Stimulated activated CD8-positive, alpha-beta memory T cell treated with anti-CD3 and anti-CD28 coated beads, Interleukin-2, amount 100 ng/mL, for 48 hours (primary cell): ENCODE measurements around the gene VN1R2.
"Not testable (repeated sequence)": the region's sequence is repeated elsewhere in the genome, so short reads cannot be mapped to it uniquely, and the experiment has no call there.

ENCODE experiments used
- DNase-seq, 2 donors: peaks; one replicate each; pipeline ENCODE4 v3.0.0-alpha.2; 2020; ENCODE audit warnings: low read depth in 2 of 2

VN1R2 gene

GRCh38 chr19:53257715-53258342 lies at the start of gene VN1R2:
VN1R2 (plus strand) TSS chr19:53258292; CDS start chr19:53258376, 84 bp downstream.
- not testable (repeated sequence) for DNase-seq

DNA sequence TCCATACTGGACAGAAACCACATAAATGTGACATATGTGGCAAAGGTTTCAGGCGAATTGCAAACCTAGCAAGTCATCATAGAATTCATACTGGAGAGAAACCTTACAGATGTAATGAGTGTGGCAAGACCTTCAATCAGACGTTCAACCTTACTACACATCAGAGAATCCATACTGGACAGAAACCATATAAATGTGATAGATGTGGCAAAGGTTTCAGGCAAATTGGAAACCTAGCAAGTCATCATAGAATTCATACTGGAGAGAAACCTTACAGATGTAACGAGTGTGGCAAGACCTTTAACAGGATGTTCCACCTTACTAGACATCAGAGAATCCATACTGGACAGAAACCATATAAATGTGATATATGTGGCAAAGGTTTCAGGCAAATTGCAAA lies 46.5 kb upstream of the VN1R2 start:
- DNase-seq: not testable (repeated sequence)

DNA sequence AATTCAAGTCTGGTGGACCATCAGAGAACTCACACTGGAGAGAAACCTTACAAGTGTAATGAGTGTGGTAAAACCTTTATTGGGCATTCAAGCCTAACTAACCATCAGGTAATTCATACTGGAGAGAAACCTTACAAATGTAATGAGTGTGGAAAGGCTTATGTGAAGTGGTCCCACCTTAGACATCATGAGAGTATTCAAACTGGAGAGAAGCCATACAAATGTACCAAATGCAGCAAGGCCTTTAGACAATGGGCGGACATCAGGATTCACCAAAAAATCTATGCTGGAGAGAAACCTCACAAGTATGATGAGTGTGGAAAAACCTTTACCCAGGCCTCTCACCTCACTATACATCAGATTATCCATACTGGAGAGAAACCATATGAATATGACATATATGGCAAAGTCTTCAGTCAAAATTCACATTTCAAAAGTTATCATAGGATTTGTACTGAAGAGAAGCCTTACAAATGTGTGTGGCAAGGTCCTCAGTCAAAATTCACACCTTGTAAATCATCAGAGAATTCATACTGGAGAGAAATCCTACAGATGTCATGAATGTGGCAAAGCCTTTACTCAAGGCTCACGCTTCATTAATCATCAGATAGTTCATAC lies 45.3 kb upstream of the VN1R2 start:
- DNase-seq: no peak

DNA sequence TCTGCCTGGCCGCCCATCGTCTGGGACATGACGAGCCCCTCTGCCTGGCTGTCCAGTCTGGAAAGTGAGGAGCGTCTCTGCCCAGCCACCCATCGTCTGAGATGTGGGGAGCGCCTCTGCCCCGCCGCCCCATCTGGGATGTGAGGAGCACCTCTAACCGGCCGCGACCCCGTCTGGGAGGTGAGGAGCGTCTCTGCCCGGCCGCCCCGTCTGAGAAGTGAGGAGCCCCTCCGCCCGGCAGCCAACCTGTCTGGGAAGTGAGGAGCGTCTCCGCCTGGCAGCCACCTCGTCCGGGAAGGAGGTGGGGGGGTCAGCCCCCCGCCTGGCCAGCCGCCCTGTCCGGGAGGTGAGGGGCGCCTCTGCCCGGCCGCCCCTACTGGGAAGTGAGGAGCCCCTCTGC lies 35.4 kb upstream of the VN1R2 start:
- not testable (repeated sequence) for DNase-seq

GRCh38 chr19:53224606-53225005 lies 33.5 kb upstream of the VN1R2 start:
- no peak for DNase-seq

DNA sequence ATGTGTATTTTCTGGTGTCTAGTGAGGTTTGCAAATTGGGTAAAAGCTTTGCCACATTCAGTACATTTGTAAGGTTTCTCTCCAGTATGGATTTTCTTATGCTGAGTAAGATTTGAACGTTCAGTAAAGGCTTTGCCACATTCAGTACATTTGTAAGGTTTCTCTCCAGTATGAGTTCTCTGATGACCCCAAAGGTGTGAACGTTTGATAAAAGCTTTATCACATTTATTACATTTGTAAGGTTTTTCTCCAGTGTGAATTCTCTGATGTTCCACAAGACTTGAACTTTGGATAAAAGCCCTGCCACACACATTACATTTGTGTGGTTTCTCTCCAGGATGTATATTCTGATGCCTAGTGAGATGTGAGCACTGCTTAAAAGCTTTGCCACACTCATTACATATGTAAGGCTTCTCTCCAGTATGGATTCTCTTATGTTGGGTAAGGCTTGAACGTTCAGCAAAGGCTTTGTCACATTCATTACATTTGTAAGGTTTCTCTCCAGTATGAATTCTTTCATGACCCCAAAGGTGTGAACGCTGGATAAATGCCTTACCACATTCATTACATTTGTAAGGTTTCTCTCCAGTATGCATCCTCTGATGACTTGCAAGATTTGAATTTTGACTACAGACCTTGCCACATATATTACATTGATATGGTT lies 20.8 kb upstream of the VN1R2 start:
- DNase-seq: no peak

- DNase-seq: no peak
These were observed 11.6 kb upstream of the VN1R2 start for GRCh38 chr19:53246498-53246897.

GRCh38 chr19:53254411-53255341 lies 3.4 kb upstream of the VN1R2 start, which contains the start of gene ZNF677:
ZNF677 (minus strand) TSS chr19:53254873; CDS start chr19:53251550, 3,323 bp downstream.
- peak; percentile 69 to 70 for DNase-seq

DNA sequence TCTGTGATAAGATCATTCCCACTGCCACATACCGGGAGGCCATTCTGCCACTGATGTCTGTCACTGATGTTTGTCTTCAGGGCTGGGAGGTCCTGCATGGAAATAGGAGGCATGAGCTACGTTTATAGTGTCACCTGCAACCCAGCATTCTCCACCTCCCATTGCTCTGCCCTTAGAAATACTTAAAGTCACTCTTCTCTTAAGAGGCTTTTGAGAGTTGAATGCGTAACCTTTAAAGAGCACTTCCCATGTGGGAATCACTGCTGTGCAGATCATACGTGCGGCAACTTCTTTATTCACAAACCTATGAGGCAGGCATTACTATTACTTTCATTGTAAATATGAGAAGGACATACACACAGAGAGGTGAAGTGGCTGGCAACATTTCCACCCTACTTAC lies 9.5 kb downstream of the VN1R2 start, which contains the start of gene VN1R4:
Gene VN1R4 (minus strand): TSS at position 101 of the 400 bp plus-strand sequence. CDS start 58 bp downstream, at position 43.
- not testable (repeated sequence) for DNase-seq

DNA sequence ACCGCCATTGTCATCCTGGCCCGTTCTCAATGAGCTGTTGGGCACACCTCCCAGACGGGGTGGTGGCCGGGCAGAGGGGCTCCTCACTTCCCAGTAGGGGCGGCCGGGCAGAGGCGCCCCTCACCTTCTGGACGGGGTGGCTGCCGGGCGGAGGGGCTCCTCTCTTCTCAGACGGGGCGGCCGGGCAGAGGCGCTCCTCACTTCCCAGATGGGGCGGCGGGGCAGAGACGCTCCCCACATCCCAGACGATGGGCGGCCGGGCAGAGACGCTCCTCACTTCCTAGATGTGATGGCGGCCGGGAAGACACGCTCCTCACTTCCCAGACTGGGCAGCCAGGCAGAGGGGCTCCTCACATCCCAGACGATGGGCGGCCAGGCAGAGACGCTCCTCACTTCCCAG lies 11.8 kb downstream of the VN1R2 start:
- not testable (repeated sequence) for DNase-seq

DNA sequence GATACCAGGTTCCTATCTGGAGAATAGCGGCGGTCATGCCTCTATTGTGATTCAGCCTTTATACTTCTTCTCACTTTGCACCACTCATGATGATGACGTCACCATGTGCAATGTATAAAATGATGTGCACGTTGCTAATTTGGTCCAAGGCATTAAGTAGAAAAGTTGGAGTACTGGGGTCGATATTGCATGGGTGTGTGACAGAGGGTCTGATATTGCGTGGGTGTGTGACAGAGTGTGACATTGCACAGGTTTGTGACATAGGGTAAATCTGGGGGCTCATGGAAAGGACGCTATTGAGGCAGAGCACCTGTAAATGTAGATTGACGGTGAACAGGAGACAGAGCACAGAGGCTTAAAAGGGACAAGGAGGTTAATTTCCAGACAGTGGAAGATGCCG lies 14.0 kb downstream of the VN1R2 start:
- no peak for DNase-seq

GRCh38 chr19:53275480-53275879 lies 17.4 kb downstream of the VN1R2 start:
- DNase-seq: no peak

- DNase-seq: not testable (repeated sequence)
These were observed 23.9 kb downstream of the VN1R2 start for GRCh38 chr19:53281947-53282346.

GRCh38 chr19:53285087-53285486 lies 27.0 kb downstream of the VN1R2 start:
- no peak for DNase-seq

DNA sequence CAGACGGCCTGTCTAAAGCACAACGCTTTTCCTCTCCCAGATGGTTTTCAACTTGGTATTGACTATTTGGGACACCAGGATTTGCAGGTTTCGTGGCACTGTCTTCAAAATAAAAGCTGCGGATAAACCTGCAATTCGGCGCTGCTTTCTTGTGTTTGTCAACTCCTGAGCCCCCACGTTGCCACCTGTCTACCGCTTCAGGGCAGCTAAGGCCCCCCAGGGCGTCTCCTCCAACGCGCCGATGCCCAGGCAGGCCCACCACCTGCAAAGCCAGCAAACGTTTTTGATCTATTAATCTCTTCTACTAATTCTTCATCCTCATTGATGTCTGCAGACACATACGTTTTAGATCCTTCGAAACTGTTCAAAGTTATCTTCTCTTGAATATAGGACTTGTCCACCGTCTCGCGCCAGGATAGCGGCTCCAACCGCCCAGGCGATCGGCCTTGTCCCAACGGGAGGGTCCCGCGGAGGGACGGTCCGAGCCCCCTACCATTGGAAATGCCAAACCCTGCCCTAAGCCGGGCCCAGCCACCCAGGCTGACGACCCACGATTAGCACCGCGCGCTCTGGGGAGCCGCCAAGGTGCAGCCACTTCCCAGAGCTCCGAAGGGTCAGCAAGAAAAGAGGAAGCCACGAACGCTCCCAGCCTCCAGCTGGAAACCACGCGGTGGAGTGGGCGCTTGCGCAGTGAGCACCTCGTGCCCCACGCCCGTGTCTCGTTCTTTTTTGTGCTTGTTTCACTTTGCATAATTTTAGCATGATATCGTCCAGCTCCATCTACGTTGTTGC lies 32.9 kb downstream of the VN1R2 start:
- DNase-seq: no peak

GRCh38 chr19:53294786-53295441 lies 36.8 kb downstream of the VN1R2 start:
- DNase-seq: no peak

GRCh38 chr19:53301341-53301740 lies 43.2 kb downstream of the VN1R2 start:
- DNase-seq: not testable (repeated sequence)

DNA sequence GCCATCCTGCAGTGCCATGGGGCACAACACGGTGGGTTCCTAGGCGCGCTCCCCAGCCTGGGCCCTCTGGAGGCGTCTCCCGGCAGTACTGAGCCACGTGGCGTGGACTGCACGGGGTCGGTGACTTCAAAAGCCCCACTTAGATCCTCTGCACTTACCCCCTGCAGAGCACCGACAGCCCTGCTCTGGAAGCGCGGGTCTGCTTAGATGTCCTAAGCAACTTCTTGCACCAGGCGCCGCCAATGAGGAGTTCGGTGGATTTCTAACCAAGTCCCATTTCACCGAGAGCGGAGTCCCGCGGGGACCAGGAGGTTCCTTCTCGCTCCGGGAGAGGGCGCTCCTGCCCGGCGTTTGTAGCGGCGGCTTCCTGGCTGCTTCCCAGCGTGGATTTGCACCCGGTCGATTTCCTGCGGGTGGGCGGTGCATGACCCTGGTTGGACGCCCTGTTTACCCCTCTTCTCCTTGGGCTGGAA lies 50.3 kb downstream of the VN1R2 start:
- DNase-seq: peak in 1 of 2 donors; percentile 1
